Lower leg skin (tissue), 3 donors: ENCODE data around the gene UBAP2.

Experiments used
- POLR2A ChIP-seq, 2 donors: fragments of 450-650 bp; IDR thresholded peaks; one replicate each; pipeline ENCODE4 v1.6.1; 2016 to 2017; ENCODE audit warnings: antibody characterized with exemption in 2 of 2, mild to moderate bottlenecking in 1 of 2, moderate library complexity in 1 of 2
- TF ChIP-seq, protein P1 (sequence below), 3 donors: fragments of 450-650 bp; IDR thresholded peaks; one replicate each; pipeline ENCODE4 v1.5.1; 2016; ENCODE audit warnings: antibody characterized with exemption in 3 of 3, mild to moderate bottlenecking in 3 of 3, moderate library complexity in 2 of 3

DNA sequence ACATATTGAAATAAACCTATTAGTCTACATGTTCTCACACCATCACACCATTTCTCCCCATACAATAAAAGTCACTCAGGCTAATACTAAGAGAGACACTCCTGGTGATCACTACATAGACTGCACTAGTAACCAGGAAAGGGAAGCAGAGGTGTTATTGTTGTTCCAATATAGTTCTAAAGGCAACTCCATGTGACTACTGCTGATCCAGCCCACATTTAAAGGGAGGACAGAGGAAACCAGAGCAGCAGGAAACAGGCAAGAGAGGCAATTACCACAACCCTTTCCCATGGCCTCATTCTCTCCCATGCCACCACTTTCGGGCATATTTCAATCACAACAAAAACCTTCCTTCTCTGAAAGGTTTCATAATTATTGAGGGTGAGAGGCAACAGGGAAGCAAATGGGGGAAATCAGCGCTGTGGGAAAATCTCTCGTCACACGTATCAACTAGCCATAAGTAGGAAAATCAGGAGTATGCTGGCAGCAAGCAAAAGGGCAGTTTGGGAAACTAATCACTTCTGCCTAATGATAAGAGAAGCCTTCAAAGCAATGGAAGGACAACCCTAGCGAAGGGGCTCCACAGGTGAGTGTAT, 1.8 kb downstream of the UBAP2 start:
- TF ChIP-seq, protein P1, sequence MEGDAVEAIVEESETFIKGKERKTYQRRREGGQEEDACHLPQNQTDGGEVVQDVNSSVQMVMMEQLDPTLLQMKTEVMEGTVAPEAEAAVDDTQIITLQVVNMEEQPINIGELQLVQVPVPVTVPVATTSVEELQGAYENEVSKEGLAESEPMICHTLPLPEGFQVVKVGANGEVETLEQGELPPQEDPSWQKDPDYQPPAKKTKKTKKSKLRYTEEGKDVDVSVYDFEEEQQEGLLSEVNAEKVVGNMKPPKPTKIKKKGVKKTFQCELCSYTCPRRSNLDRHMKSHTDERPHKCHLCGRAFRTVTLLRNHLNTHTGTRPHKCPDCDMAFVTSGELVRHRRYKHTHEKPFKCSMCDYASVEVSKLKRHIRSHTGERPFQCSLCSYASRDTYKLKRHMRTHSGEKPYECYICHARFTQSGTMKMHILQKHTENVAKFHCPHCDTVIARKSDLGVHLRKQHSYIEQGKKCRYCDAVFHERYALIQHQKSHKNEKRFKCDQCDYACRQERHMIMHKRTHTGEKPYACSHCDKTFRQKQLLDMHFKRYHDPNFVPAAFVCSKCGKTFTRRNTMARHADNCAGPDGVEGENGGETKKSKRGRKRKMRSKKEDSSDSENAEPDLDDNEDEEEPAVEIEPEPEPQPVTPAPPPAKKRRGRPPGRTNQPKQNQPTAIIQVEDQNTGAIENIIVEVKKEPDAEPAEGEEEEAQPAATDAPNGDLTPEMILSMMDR (IDR thresholded peaks at IDR 0.05) = no peak
- TF ChIP-seq POLR2A (IDR thresholded peaks at IDR 0.05) = no peak
